SHP77 treated with DMSO at 0.1 percent for 48 hours (cell line): ENCODE measurements around the gene CSH2.
A peak's percentile ranks its signal among the peaks of the same experiment; 100 is the strongest.

Source experiments
- DNase-seq: peaks from one replicate; lab custom pipeline; 2025; lab: John Stamatoyannopoulos, UW

CSH2 gene

GRCh38 chr17:63834431-63835166 lies 38.9 kb downstream of the CSH2 start:
- DNase-seq = peak; percentile 35

DNA sequence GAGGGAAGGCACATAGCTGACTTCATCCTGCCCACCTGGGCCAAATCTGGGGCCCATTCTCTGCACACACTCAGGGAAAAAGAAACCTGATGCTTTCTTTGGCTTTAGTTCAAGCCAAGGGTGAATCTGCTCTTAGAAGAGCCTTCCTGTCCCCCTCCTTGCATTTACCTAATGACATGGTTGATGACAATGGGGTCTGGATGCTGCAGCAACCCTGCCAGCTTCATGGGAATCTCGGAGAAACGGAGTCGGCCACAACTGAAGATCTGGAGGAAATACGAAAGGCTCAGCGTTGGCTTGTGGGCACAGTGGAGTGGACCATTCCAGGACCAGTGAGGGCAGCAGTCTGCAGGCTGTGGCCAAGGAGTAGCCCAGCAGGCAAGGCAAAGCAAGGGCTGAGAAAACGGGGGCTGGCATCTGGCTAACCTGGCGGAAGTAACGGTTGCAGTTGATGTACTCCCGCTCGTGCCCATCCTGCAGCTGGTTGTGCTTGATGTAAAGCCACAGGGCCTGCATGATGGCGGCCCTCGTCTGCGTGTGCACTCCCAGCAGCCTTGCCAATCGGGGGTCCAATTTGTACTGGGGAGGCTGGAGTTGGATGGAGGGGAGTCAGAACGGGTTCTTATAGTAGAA lies 39.6 kb downstream of the CSH2 start:
- DNase-seq = no peak

- no peak for DNase-seq
Measured at GRCh38 chr17:63833026-63833740, 40.3 kb downstream of the CSH2 start.

- DNase-seq = no peak
Measured at GRCh38 chr17:63832455-63832854, 41.0 kb downstream of the CSH2 start.

- no peak for DNase-seq
Measured at GRCh38 chr17:63832014-63832413, 41.5 kb downstream of the CSH2 start.

GRCh38 chr17:63831505-63831904 lies 42.0 kb downstream of the CSH2 start:
- DNase-seq = no peak

DNA sequence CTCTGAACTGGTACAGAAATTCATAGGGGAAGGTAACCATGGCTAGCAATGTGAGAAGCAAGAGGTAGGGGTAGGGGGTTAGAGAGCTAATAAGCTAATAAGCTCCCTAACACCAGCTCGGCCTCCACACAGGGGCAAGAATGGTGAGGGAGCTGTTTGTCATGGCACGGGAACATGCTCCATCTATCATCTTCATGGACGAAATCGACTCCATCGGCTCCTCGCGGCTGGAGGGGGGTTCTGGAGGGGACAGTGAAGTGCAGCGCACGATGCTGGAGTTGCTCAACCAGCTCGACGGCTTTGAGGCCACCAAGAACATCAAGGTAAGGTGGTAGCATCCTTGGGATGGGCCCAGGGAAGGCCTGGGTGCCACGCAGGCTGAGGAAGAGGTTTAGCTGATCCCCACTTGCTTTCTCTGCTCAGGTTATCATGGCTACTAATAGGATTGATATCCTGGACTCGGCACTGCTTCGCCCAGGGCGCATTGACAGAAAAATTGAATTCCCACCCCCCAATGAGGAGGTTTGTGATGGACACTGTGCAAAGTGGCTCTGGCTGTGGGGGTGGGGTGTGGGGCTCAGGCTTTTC lies 42.5 kb downstream of the CSH2 start:
- DNase-seq = no peak

GRCh38 chr17:63830278-63830677 lies 43.2 kb downstream of the CSH2 start:
- no peak for DNase-seq

GRCh38 chr17:63828936-63829335 lies 44.5 kb downstream of the CSH2 start:
- no peak for DNase-seq

DNA sequence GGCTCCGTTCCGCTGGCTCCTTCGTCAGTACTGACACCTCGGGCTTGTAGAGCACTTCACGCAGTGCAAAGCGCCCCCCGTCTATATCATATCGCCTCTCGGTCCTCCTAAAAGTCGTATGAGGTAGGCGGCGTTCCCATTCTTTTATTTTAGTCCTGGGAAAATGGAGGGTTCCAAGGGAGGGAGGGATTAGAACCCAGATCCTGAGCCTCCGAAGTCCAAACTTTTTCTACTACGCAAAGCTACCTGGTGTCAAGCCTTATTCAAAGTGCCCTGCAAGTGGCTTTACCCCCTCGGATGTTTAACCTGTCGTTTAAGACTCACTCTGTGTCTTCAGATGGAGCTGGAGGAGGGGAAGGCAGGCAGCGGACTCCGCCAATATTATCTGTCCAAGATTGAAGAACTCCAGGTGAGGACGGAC lies 45.7 kb downstream of the CSH2 start:
- no peak for DNase-seq

DNA sequence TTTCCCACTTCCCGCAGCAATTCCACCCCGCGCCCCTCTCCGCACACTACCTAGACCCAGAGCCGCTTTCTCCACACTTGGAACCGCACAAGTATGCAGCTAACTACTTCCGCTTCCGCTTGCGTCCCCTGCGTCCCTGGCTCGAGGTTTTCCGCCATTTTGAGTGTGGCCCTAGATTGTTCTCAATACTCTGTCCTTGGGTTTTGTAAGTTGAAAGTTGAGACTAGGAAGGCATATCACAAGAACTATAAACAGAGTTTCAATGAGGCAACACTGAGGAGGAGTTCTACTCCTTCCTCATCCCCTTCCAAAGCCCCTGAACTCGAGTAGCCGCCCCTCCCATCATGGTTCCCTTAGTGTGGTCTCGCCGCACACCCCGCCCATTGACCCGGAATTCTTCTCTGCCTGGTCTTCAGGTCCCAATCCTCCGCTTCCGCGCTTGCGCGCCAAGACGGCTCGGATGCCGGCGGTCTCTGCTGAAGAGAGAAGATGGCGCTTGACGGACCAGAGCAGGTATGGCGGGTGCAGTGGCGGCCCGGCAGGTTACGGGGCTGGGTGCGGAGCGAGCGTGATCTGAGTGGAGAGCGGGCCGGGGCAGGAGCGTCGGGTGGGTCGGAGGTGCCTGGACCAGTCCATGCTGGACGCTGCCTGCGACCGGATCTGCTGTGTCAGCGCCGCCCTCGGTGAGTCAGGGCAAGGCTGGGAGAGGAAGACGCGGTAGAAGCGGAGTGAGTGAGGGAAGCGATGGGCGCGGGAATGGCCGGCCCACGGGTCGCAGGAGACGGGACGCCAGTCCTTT lies 46.3 kb downstream of the CSH2 start, which contains the start of the genes FTSJ3 and PSMC5:
Gene FTSJ3, minus strand, starts transcription at position 662 of the 799 bp plus-strand sequence. CDS start 761 bp downstream, outside the sequence.
Gene PSMC5, plus strand, starts transcription at position 430 of the 799 bp plus-strand sequence. Its CDS starts 60 bp downstream, at position 490.
- peak; percentile 90 for DNase-seq

DNA sequence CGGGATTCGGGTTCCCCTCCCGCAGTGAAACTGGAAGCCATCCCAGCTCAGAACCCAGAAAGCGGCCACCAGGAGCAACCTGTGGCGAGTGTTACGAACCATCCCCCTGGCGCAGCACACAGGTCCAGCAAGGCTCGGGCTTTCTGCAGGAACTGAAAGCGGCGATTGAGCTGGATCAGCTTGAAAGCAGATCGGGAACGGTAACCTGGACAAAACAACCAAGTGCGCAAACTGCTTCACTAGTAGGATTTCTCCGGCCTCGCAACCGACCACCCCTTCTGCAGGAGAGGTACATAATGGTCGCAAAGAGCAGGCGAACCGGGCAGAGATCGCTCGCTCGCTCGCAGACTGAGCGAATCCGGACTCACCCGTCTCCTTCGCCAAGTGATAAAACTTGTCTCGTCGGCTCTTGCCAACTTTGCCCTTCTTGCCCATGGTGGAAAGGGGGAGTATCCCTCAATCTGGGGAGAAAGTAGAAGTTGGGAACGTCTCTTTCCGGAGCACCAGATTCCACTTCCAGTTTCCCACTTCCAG lies 46.9 kb downstream of the CSH2 start:
- DNase-seq = no peak

DNA sequence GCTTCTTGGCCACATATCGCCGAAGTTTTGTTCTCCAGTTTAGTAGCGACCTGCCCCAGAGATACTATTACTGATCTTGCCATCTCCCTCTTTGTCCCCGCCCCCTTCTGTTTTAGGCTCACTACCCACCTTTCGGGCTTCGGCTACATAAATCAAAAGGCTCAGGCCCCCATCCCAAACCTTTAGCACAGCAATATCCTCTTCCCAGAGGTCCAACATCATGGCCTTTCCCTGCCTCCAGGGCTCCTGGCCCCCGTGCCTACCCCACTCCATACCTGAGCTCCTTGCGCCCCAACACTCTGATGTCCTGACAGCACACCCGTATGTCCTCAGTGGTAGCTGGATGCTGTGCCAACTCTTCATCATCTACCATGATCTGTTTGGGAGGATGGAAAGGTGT lies 49.1 kb downstream of the CSH2 start:
- DNase-seq = no peak

GRCh38 chr17:63823659-63824331 lies 49.7 kb downstream of the CSH2 start:
- DNase-seq = no peak

GRCh38 chr17:63822537-63822936 lies 50.9 kb downstream of the CSH2 start:
- no peak for DNase-seq
